ENCODE data around the gene BRD4.

DNA sequence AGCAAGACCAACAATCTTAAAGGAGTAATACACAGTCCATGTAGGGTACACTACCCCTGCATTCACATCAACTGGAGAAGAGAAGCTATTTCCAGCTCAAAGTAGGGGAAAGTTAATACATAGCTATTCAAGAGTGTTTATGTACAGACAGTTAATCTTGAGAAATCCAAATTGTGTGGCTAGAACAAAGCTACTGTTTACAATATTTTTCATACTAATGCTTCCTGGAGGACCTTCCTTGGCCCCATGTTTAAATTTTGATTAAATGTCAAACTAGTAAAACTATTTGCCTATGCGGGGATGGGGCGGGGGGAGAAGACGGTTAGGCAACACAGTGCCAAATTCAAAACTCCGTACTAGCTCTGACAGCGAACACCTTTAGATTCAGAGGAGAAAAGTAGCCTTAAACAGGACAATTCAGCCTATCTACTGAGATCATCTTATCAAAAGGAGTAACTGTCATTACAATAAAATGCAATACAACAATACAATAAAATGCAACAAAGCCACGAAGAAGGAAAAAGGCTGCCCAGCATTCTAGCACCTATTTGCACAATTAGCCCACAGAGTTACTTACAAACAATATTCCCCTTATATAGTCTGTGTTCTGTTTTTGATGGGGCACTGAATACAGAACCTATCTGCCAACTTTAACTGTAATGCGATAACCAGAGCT lies 29.1 kb downstream of the BRD4 start:
- TF ChIP-seq POLR2A (IDR thresholded peaks at IDR 0.05): no peak
- TF ChIP-seq, protein P1, sequence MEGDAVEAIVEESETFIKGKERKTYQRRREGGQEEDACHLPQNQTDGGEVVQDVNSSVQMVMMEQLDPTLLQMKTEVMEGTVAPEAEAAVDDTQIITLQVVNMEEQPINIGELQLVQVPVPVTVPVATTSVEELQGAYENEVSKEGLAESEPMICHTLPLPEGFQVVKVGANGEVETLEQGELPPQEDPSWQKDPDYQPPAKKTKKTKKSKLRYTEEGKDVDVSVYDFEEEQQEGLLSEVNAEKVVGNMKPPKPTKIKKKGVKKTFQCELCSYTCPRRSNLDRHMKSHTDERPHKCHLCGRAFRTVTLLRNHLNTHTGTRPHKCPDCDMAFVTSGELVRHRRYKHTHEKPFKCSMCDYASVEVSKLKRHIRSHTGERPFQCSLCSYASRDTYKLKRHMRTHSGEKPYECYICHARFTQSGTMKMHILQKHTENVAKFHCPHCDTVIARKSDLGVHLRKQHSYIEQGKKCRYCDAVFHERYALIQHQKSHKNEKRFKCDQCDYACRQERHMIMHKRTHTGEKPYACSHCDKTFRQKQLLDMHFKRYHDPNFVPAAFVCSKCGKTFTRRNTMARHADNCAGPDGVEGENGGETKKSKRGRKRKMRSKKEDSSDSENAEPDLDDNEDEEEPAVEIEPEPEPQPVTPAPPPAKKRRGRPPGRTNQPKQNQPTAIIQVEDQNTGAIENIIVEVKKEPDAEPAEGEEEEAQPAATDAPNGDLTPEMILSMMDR (IDR thresholded peaks at IDR 0.05): no peak
